Psoas muscle (tissue), 8 donors: ENCODE measurements around the gene LRRC14B. TPM values are rescaled to one million over a fixed set of nuclear protein-coding genes. Genes with fewer than 3 reads are reported as not detected.
A peak's percentile ranks its signal among the peaks of the same experiment; 100 is the strongest.

ENCODE experiments used
- ATAC-seq, 4 donors: fragments of 200-7000 bp; cut with Tn5 transposase; one replicate each; pipeline ENCODE4 v1.9.1; 2020; ENCODE audit warnings: moderate library complexity in 3 of 4, mild to moderate bottlenecking in 2 of 4
- DNase-seq, 2 donors: peaks; one replicate each; pipeline ENCODE4 v3.0.0-alpha.2; 2020
- H3K27ac ChIP-seq: fragments of 200-600 bp; one replicate; pipeline ENCODE4 v1.8.0; 2022
- H3K27me3 ChIP-seq, 3 donors: fragments of 200-600 bp in 1 of 3; one replicate each; pipeline versions ENCODE4 v1.6.1 to v1.8.0; 2013 to 2022; ENCODE audit warnings: low read length in 2 of 3, mild to moderate bottlenecking in 2 of 3, moderate library complexity in 1 of 3; ENCODE audit not compliant: insufficient read depth in 3 of 3
- H3K36me3 ChIP-seq, 2 donors: fragments of 200-600 bp in 1 of 2; one replicate each; pipeline versions ENCODE4 v1.6.1 to v1.8.0; 2013 to 2022; ENCODE audit warnings: low read depth in 1 of 2, mild to moderate bottlenecking in 1 of 2, moderate library complexity in 1 of 2; ENCODE audit not compliant: insufficient read depth in 1 of 2
- H3K4me1 ChIP-seq: fragments of 200-600 bp; one replicate; pipeline ENCODE4 v1.8.0; 2022
- H3K4me3 ChIP-seq: fragments of 200-600 bp; one replicate; pipeline ENCODE4 v1.8.0; 2022; ENCODE audit warnings: mild to moderate bottlenecking
- H3K9me3 ChIP-seq: fragments of 200-600 bp; one replicate; pipeline ENCODE4 v1.8.0; 2022
- CTCF ChIP-seq: fragments of 200-600 bp; IDR thresholded peaks from one replicate; pipeline ENCODE4 v1.8.0; 2022; ENCODE audit warnings: antibody characterized with exemption
- WGBS, 3 donors: extraction: QIAGEN DNeasy Blood & Tissue Kit; methylation state at CpG; one replicate each; pipeline versions ENCODE4 v1.1.6 to v1.1.7; 2013; 5-methylcytosine and 5-hydroxymethylcytosine counted together
- intact Hi-C, 2 donors: fragments of 100-400 bp; cut with DNase I; formaldehyde crosslinking; loops; one replicate each; pipeline versions ENCODE4 v1.11.0 to v1.14.2; 2022
- polyA plus RNA-seq, 3 donors: library from polyadenylated mRNA; stranded (reverse); fragments of 200-250 nt; gene quantifications; one replicate each; pipeline ENCODE4 v1.2.3, GENCODE V29; 2013
- total RNA-seq, 4 donors: library from RNA; stranded (reverse); fragmentation: NEBNext Ultra II Directional in 2 of 4; extraction: Animal tissue kit (Norgen Biotek cat#: 25700) in 2 of 4; gene quantifications; one replicate each; pipeline versions ENCODE4 v1.2.1 to v1.2.4, GENCODE V29; 2021 to 2023
- donor health status: healthy with polysubstance abuse.
- donor health status: DM: no; HTN: no; CAD: no; lungs with moderate emphysema.
- donor health status: Bipolar disorder and iron deficiency.
- donor health status: healthy.
- donor health status: DM: yes; HTN: yes; CAD: no.
- donor health status: DM: no; HTN: no; CAD: no.
- donor health status: DM: no; HTN: no; CAD: no.
- donor health status: DM: yes; HTN: yes; CAD: no.

The LRRC14B gene
- total and polyA plus RNA-seq, 7 donors, result 0.42 to 15.5 (median 9.5) TPM

DNA sequence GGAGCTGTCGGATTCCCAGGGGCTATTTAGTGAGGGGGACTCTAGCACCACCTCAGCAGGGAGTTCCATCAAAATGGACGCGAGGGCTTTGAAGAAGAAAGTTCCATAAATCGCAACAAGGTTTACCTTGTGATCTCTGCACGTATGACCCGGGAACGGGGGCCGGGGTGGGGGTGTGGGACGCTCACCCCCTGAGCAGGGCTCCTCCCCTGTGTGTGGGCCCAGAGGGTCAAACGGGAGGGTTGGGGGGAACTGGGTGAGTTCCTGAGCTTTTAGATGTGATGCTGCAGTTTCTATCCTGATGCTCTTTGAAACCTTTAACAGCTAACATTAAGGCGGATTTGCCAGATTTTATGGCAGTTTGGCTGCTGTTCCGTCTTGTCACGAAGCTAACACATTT lies 18.9 kb upstream of the LRRC14B start:
- peak in 1 of 2 donors; percentile 16 for DNase-seq
- intact Hi-C loops, result no loop called here
- no peaks in the 10 kb centered on the region for H3K9me3 ChIP-seq
- H3K36me3 ChIP-seq, result no peaks in the 10 kb centered on the region
- no peak overlapping the region for H3K4me3 ChIP-seq
- H3K27me3 ChIP-seq, result peaks cover 0 to 12% (median 0%) of the 10 kb centered on the region in 3 donors
- ATAC-seq, result no peak
- no peak for TF ChIP-seq CTCF
- WGBS, 3 donors, result 79 to 82% (median 79%) methylated on average over 13 of the region's 13 CpGs
- no peak overlapping the region for H3K27ac ChIP-seq
- no peaks in the 10 kb centered on the region for H3K4me1 ChIP-seq

- Histone ChIP-seq H3K27me3 (peaks cover 0 to 12% (median 0%) of the 10 kb centered on the region in 3 donors), H3K27ac (no peak overlapping the region), H3K9me3 (no peaks in the 10 kb centered on the region), H3K4me1 (no peaks in the 10 kb centered on the region), H3K36me3 (no peaks in the 10 kb centered on the region), H3K4me3 (no peak overlapping the region)
- 77 to 83% (median 81%) methylated on average over 17 of the region's 17 CpGs for WGBS, 3 donors
- TF ChIP-seq CTCF, result no peak
- DNase-seq, result peak; percentile 3 to 28
- intact Hi-C loops, result no loop called here
- ATAC-seq, result no peak
Measured at GRCh38 chr5:172841-173251, 18.4 kb upstream of the LRRC14B start.

GRCh38 chr5:173392-174290 lies 17.7 kb upstream of the LRRC14B start:
- H3K27ac ChIP-seq, result no peak overlapping the region
- ATAC-seq (no peak), DNase-seq (peak; percentile 8 to 28)
- intact Hi-C loops, result no loop called here
- no peak overlapping the region for H3K4me3 ChIP-seq
- WGBS, 3 donors, result 74 to 83% (median 75%) methylated on average over 21 to 22 of the region's 22 CpGs
- H3K27me3 ChIP-seq, result peaks cover 0 to 12% (median 0%) of the 10 kb centered on the region in 3 donors
- no peaks in the 10 kb centered on the region for H3K36me3 ChIP-seq
- no peaks in the 10 kb centered on the region for H3K9me3 ChIP-seq
- no peak for TF ChIP-seq CTCF
- H3K4me1 ChIP-seq, result no peaks in the 10 kb centered on the region

- H3K27me3 ChIP-seq, result peaks cover 0 to 12% (median 0%) of the 10 kb centered on the region in 3 donors
- H3K36me3 ChIP-seq, result no peaks in the 10 kb centered on the region
- no peak for ATAC-seq
- 83 to 91% (median 85%) methylated on average over 5 of the region's 5 CpGs for WGBS, 3 donors
- TF ChIP-seq CTCF, result no peak
- H3K4me1 ChIP-seq, result no peaks in the 10 kb centered on the region
- peak; percentile 9 to 33 for DNase-seq
- H3K9me3 ChIP-seq, result no peaks in the 10 kb centered on the region
- intact Hi-C loops, result no loop called here
- H3K27ac ChIP-seq, result no peak overlapping the region
- H3K4me3 ChIP-seq, result no peak overlapping the region
Measured at GRCh38 chr5:174291-174600, 17.0 kb upstream of the LRRC14B start.
